ENCODE measurements around the gene LELP1. TPM values are rescaled to one million over a fixed set of nuclear protein-coding genes. Genes with fewer than 3 reads are reported as not detected.

Gene LELP1
- total RNA-seq (2011; cell fraction: chromatin; rRNA removed; ENCODE audit: low replicate concordance), result not detected in 2 replicates
- total RNA-seq (2011; cell fraction: nucleolus; rRNA removed), result not detected in 2 replicates
- not detected in 2 replicates for total RNA-seq (2011; cell fraction: nucleoplasm; rRNA removed)
- not detected in 2 replicates for total RNA-seq (2014; rRNA removed)
- total RNA-seq (2014; rRNA removed; fragmentation: Illumina TruSeq; extraction: Trizol), result not detected in 2 replicates
- not detected in 2 replicates for total RNA-seq (2015; rRNA removed; fragmentation: Illumina TruSeq; extraction: Trizol)
- not detected in 2 replicates for total RNA-seq (2021)
- polyA plus RNA-seq (2011; rRNA removed), result not detected in 2 replicates
- polyA plus RNA-seq (2011; cell fraction: cytosol; rRNA removed), result not detected in 2 replicates
- not detected in 2 replicates for polyA plus RNA-seq (2011; cell fraction: nucleus; rRNA removed)
- polyA plus RNA-seq (2012), result not detected in 2 replicates
- polyA plus RNA-seq (2014; fragmentation: Illumina TruSeq; extraction: Trizol), result not detected in 2 replicates
- not detected for polyA plus RNA-seq (2014; fragmentation: Nextera tagmentation; extraction: Ambion mirVana)
- not detected in 2 replicates for polyA plus RNA-seq (2014; rRNA removed)
- not detected in 2 replicates for polyA minus RNA-seq (2011; rRNA and poly(A)+ RNA removed)
- polyA minus RNA-seq (2011; cell fraction: cytosol; rRNA and poly(A)+ RNA removed), result not detected in 2 replicates
- polyA minus RNA-seq (2011; cell fraction: nucleus; rRNA and poly(A)+ RNA removed), result not detected in 2 replicates
- Bru-seq, nascent RNA, result not detected
- not detected for BruChase-seq, experiment 1, labeled RNA remaining after a 2-hour chase
- not detected for BruChase-seq, experiment 2, labeled RNA remaining after a 6-hour chase
- long read RNA-seq, experiment 1, result 0 reads
- long read RNA-seq, experiment 2, result 0 reads
- long read RNA-seq, experiment 3, result 0 reads

- no peaks in the 10 kb centered on the region for H3K9me1 ChIP-seq (ENCODE audit: control insufficient read depth, insufficient read depth, low read length)
- TF ChIP-seq ZNF324 (CRISPR knock-in tag; IDR thresholded peaks at IDR 0.05), result no peak
- no peak for TF ChIP-seq NFE2 (IDR thresholded peaks at IDR 0.05; ENCODE audit: low read depth)
- no peak for TF ChIP-seq PRMT5 (CRISPR knock-in tag; IDR thresholded peaks at IDR 0.05)
- no peak for TF ChIP-seq ZNF3 (CRISPR knock-in tag; IDR thresholded peaks at IDR 0.05)
- no peak for TF ChIP-seq FOXJ2 (tag; IDR thresholded peaks at IDR 0.05)
- no peak for TF ChIP-seq MLLT1 (IDR thresholded peaks at IDR 0.05)
- no peak for TF ChIP-seq RNF219 (CRISPR knock-in tag; IDR thresholded peaks at IDR 0.05)
- H2AFZ ChIP-seq (ENCODE audit: low read depth, low read length), result no peak within 1 kb of the TSS
- ChIA-PET POLR2A (interaction anchor here (0.5 kb wide), 1 partner anchor 40 kb away, joined by 3 read pairs; no protein-coding TSS in a partner anchor), CTCF (ENCODE audit: low intra/inter-chr PET ratio) (no interaction called here)
- H3K27me3 ChIP-seq (ENCODE audit: control insufficient read depth in 2 of 2, insufficient read depth in 2 of 2, low read length in 2 of 2), result peaks cover 0 to 15% of the 10 kb centered on the region in 2 experiments; a peak in 4 of 5 replicates
- H4K20me1 ChIP-seq (replicated peaks; ENCODE audit: control insufficient read depth, insufficient read depth, low read length), result no peaks in the 10 kb centered on the region
- ATAC-seq (no peak), FAIRE-seq (no peak), DNase-seq (ENCODE audit: extremely low read depth in 1 of 4, low spot score in 3 of 4) (no peak)
- H3K79me2 ChIP-seq (ENCODE audit: control insufficient read depth, insufficient read depth, low read length), result no peaks in the 10 kb centered on the region
- in situ Hi-C loops (cut with MboI) (no loop called here), intact Hi-C loops (cut with micrococcal nuclease) (no loop called here)
- no peak within 1 kb of the TSS for H3K9ac ChIP-seq (ENCODE audit: insufficient read depth in 1 of 2, low read depth in 2 of 2, low read length in 2 of 2)
- no TSS peak for BruUV-seq (replicated peaks)
- H3K9me3 ChIP-seq (replicated peaks; ENCODE audit: control insufficient read depth, insufficient read depth, low read depth, low read length), result no peaks in the 10 kb centered on the region
- H3K4me3 ChIP-seq, result no peak within 1 kb of the TSS
- no peaks in the 10 kb centered on the region for H3K36me3 ChIP-seq (ENCODE audit: control insufficient read depth, insufficient read depth, low read length)
- H3K4me2 ChIP-seq (ENCODE audit: insufficient read depth, low read length), result no peak within 1 kb of the TSS
- no peaks in the 10 kb centered on the region for H3K4me1 ChIP-seq (replicated peaks in 1 of 2; ENCODE audit: control insufficient read depth in 2 of 2, insufficient read depth in 2 of 2, low read length in 2 of 2)
- no peak within 1 kb of the TSS for H3K27ac ChIP-seq (ENCODE audit: extremely low read depth, low read depth, low read length)
- 0% methylated on average over 1 of the region's 1 CpG for WGBS (ENCODE audit: insufficient coverage, low coverage, missing lambda C conversion rate)
Observed at GRCh38 chr1:153203130-153203529, at the start of gene LELP1. Gene LELP1 (plus strand): TSS chr1:153203430. CDS start chr1:153204708, 1,278 bp downstream.
